Nephron progenitor cell (in vitro differentiated cells): Measurements from ENCODE around the gene BIRC3.
"Not testable (repeated sequence)": the region's sequence is repeated elsewhere in the genome, so short reads cannot be mapped to it uniquely, and the experiment has no call there.

Experiments
- DNase-seq: peaks from one replicate; pipeline ENCODE4 v3.0.0; 2021
- H3K27ac Mint-ChIP-seq: 2 replicates; pipeline ENCODE4 v1.8.0; 2021; ENCODE audit warnings: mild to moderate bottlenecking, moderate library complexity, mixed read lengths
- H3K27me3 Mint-ChIP-seq: 2 replicates; pipeline ENCODE4 v1.8.0; 2021; ENCODE audit warnings: mild to moderate bottlenecking, low read depth, mixed read lengths; ENCODE audit not compliant: poor library complexity
- H3K36me3 Mint-ChIP-seq: 2 replicates; pipeline ENCODE4 v1.8.0; 2021; ENCODE audit warnings: low read depth, mixed read lengths
- H3K4me1 Mint-ChIP-seq: 2 replicates; pipeline ENCODE4 v1.8.0; 2021; ENCODE audit warnings: mixed read lengths
- H3K4me3 Mint-ChIP-seq: 2 replicates; pipeline ENCODE4 v1.8.0; 2021; ENCODE audit warnings: mild to moderate bottlenecking, moderate library complexity, mixed read lengths
- H3K9me3 Mint-ChIP-seq: 2 replicates; pipeline ENCODE4 v1.8.0; 2021; ENCODE audit warnings: mild to moderate bottlenecking, moderate library complexity, mixed read lengths
- CTCF ChIP-seq: fragments of 200-600 bp; sonication (generic); IDR thresholded peaks from 2 replicates; pipeline ENCODE4 v1.5.0; 2021; ENCODE audit warnings: antibody characterized with exemption

The BIRC3 gene

GRCh38 chr11:102332611-102332994 lies 15.3 kb downstream of the BIRC3 start:
- DNase-seq = no peak
- Mint-ChIP-seq H3K27me3 (no peaks in the 10 kb centered on the region), H3K4me3 (peak overlapping the region; percentile 0), H3K27ac (peak overlapping the region; percentile 6), H3K9me3 (no peaks in the 10 kb centered on the region), H3K4me1 (peaks cover 33% of the 10 kb centered on the region), H3K36me3 (no peaks in the 10 kb centered on the region)
- no peak for TF ChIP-seq CTCF

- no peak overlapping the region for H3K27ac Mint-ChIP-seq
- H3K4me1 Mint-ChIP-seq = no peaks in the 10 kb centered on the region
- TF ChIP-seq CTCF = no peak
- H3K9me3 Mint-ChIP-seq = no peaks in the 10 kb centered on the region
- no peaks in the 10 kb centered on the region for H3K36me3 Mint-ChIP-seq
- DNase-seq = no peak
- H3K27me3 Mint-ChIP-seq = no peaks in the 10 kb centered on the region
- H3K4me3 Mint-ChIP-seq = no peak overlapping the region
Observed at GRCh38 chr11:102338479-102339010, 21.3 kb downstream of the BIRC3 start.

GRCh38 chr11:102341311-102341710 lies 24.0 kb downstream of the BIRC3 start:
- H3K9me3 Mint-ChIP-seq, H3K4me3 Mint-ChIP-seq, H3K27ac Mint-ChIP-seq, H3K36me3 Mint-ChIP-seq, DNase-seq, H3K27me3 Mint-ChIP-seq: not testable (repeated sequence)
- H3K4me1 Mint-ChIP-seq = peaks cover 21% of the 10 kb centered on the region

GRCh38 chr11:102341844-102342318 lies 24.6 kb downstream of the BIRC3 start:
- TF ChIP-seq CTCF = peak; percentile 78
- DNase-seq = peak; percentile 74
- Mint-ChIP-seq H3K36me3 (no peaks in the 10 kb centered on the region), H3K9me3 (no peaks in the 10 kb centered on the region), H3K27ac (no peak overlapping the region), H3K4me1 (peaks cover 21% of the 10 kb centered on the region), H3K4me3 (no peak overlapping the region), H3K27me3 (no peaks in the 10 kb centered on the region)

GRCh38 chr11:102343809-102344208 lies 26.5 kb downstream of the BIRC3 start:
- peaks cover 32% of the 10 kb centered on the region for H3K4me1 Mint-ChIP-seq
- no peaks in the 10 kb centered on the region for H3K9me3 Mint-ChIP-seq
- H3K4me3 Mint-ChIP-seq = no peak overlapping the region
- no peak for TF ChIP-seq CTCF
- H3K27ac Mint-ChIP-seq = no peak overlapping the region
- DNase-seq = no peak
- no peaks in the 10 kb centered on the region for H3K27me3 Mint-ChIP-seq
- H3K36me3 Mint-ChIP-seq = no peaks in the 10 kb centered on the region

- Mint-ChIP-seq H3K4me1 (peaks cover 42% of the 10 kb centered on the region), H3K27ac (peak overlapping the region; percentile 88), H3K27me3 (no peaks in the 10 kb centered on the region), H3K4me3 (peak overlapping the region; percentile 87), H3K9me3 (no peaks in the 10 kb centered on the region), H3K36me3 (peaks cover 14% of the 10 kb centered on the region)
- no peak for TF ChIP-seq CTCF
- no peak for DNase-seq
Observed at GRCh38 chr11:102345904-102346303, 28.6 kb downstream of the BIRC3 start.
